CD4-positive, alpha-beta T cell treated with Interleukin-17A for 1 hour (primary cell): Measurements from ENCODE around the gene GAPVD1.
"Not testable (repeated sequence)": the region's sequence is repeated elsewhere in the genome, so short reads cannot be mapped to it uniquely, and the experiment has no call there.

Experiments used
- DNase-seq: peaks from one replicate; pipeline ENCODE4 v3.0.0-alpha.2; 2020

Gene GAPVD1

DNA sequence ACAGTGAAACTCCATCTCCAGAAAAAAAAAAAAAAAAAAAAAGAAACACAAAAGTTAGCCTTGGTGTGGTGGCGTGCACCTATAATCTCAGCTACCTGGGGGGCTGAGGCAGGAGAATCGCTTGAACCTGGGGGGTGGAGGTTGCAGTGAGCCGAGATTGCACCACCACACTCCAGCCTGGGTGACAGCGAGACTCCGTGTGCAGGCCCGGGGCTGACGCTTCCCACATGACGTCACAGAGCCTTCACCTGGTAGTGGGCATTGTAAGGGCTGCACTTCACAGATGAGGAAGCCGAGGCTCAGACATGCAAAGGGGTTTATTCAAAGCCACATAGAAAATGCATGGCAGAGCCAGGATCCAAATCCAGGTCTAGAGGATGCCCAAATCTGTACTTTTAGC is 114.2 kb downstream of the GAPVD1 start:
- DNase-seq, result no peak

DNA sequence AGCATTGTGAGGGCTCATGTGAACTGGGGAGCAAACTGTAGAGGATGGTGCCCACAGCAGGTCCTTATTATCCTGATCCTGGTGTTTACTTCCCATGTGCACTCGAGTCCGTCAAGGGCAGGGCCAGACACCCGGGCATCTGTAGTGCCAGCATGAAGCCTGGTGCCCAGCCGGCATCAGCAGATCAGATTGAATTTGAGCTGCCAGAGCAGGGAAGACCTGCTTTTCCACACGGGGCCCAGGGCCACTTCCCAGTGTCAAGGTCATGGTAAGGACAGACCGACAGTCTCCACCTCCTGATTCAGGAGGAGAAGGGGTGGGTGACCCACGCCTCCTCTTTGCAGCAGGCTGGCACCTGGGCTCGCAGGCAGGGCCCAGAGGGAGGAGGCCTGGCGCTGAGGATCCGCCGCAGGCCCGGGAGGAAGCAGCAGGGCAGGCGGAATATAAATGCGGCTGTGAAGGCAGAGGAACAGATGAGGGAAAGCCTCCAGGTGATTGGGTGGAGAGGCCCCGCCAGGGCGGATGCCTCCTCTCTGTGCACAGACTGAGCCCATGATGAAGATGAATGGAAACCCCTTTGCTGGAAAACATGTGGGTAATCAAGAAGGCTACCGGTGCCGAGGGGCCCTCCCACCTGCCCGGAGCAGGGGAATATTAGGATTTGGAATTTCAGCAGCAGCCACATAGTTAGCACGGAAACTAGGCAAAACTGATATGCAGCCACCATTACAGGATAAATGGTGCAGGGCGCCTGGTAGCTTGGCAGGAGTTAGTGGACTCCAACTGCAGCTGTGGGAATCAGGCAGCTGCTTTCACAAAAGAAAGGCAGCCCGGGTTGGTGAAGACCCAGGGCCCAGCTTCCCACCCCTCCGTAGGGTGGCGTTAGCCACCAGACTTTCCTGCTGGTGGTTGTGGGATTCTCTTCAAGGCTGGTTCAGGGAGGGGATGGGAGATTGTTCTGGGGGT is 114.9 kb downstream of the GAPVD1 start:
- no peak for DNase-seq

GRCh38 chr9:125377584-125378250 is 116.1 kb downstream of the GAPVD1 start:
- no peak for DNase-seq

DNA sequence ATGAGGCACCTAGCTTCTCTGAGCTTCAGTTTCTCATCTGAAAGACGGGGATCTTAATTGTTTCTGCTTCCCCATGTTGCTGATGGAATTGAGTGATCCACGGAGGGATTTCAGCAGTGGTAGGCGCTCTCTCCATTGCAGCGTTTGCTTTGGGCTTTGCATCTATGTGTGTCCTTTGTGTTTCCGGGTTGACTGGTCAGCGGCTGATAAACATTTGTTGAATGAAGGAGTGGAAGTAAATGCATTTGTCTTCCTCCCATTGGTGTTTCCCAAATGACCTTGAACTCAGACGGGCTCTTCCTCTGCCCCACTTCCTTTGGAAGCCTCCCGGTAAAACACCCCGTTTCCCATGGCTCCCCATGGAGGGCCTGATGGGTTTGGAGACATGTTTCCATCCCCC is 117.2 kb downstream of the GAPVD1 start:
- DNase-seq, result no peak

- DNase-seq, result no peak
Observed at GRCh38 chr9:125379208-125379607, 117.6 kb downstream of the GAPVD1 start.

- DNase-seq, result no peak
Observed at GRCh38 chr9:125380406-125380805, 118.8 kb downstream of the GAPVD1 start.

- no peak for DNase-seq
Observed at GRCh38 chr9:125387861-125388524, 126.4 kb downstream of the GAPVD1 start.

- DNase-seq, result no peak
Observed at GRCh38 chr9:125388978-125389377, 127.4 kb downstream of the GAPVD1 start.

GRCh38 chr9:125391704-125392103 is 130.1 kb downstream of the GAPVD1 start:
- no peak for DNase-seq

- no peak for DNase-seq
Observed at GRCh38 chr9:125393426-125393825, 131.8 kb downstream of the GAPVD1 start.

GRCh38 chr9:125396799-125397198 is 135.2 kb downstream of the GAPVD1 start:
- no peak for DNase-seq

DNA sequence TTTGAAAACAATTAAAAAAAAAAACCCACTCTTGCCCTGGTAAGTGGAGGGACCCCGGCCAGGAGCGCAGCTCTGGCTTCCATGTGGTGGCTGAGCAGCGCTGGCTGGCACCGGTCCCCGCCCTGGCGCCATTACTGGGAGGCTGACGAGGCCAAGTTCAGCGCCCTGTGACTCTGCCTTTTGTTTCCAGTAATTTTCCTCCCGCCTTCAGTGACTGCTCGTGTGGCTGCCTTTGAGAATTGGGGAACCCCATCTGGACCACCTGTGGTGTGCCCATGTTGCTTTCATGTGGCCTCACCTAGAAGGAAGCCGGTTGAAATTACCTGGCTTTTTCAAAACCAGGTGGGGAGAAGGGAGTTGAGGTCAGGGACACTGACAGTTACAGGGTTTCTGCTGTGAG is 136.1 kb downstream of the GAPVD1 start:
- no peak for DNase-seq

- DNase-seq, result no peak
Observed at GRCh38 chr9:125398243-125398642, 136.6 kb downstream of the GAPVD1 start.

GRCh38 chr9:125399165-125399564 is 137.5 kb downstream of the GAPVD1 start:
- DNase-seq, result no peak

DNA sequence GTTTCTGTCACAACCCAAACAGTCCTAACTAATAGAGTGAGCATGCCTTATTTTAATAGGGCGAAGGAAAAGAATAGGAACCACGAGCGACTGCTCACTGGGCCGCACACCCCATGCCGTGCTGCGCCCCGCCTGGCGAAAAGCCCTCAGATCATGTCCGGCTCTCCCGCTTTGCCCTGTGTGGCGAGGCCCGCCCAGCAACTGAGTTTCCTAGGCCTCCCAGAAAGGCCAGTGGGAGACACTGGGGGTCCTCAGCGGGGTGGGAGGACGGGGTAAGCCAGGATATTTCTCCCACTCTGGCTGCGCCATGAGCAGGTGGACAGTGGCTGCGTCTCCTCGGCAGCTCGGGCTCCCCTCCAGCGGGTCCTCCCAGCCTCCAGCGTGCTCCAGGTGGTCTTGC is 138.0 kb downstream of the GAPVD1 start:
- DNase-seq, result no peak

DNA sequence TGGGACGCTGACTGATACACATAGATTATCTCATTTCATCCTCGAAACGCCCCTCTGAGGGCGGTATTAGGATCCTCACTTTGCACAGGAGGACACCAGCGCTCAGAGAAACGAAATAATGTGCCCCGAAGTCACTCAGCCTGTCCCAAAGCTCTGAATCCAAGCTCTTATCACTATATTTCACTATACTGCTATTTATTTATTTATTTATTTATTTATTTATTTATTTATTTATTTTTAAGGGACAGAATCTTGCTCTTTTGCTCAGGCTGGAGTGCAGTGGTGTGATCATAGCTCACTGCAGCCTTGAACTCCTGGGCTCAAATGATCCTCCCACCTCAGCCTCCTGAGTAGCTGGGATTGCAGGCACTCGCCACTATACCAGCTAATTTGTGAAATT is 138.6 kb downstream of the GAPVD1 start:
- DNase-seq, result not testable (repeated sequence)

GRCh38 chr9:125400725-125401716 is 139.4 kb downstream of the GAPVD1 start:
- DNase-seq, result no peak

DNA sequence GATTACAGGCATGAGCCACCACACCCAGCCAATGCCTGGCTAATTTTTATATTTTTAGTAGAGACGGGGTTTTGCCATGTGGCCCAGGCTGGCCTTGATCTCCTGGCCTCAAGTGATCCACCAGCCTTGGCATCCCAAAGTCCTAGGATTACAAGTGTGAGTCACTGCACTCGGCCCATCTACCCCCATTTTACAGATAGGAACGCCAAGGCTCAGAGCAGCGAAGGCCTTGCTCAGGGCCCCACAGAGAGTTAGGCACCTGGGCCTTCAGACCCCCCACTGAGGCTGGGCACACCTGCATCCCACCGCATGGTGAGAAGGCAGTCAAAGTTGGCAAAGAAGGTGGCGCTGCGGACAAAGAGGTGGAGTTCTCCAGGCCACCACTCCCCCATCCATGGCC is 143.1 kb downstream of the GAPVD1 start:
- no peak for DNase-seq

GRCh38 chr9:125405938-125406809 is 144.5 kb downstream of the GAPVD1 start:
- no peak for DNase-seq

- DNase-seq, result no peak
Observed at GRCh38 chr9:125406810-125407087, 145.1 kb downstream of the GAPVD1 start.

- DNase-seq, result no peak
Observed at GRCh38 chr9:125407432-125407973, 145.9 kb downstream of the GAPVD1 start.
